Measurements from ENCODE around the gene CBLB. TPM values are rescaled to one million over a fixed set of nuclear protein-coding genes. Genes with fewer than 3 reads are reported as not detected.

Gene CBLB
- total and polyA plus RNA-seq, 2 donors (not counting 1 experiment from before 2014, with no cell fraction given): 26.9 to 28.5 TPM

- no peaks in the 10 kb centered on the region for H3K36me3 ChIP-seq (ENCODE audit: control insufficient read depth, insufficient read depth, low read length)
- H3K4me3 ChIP-seq (replicated peaks in 1 of 4; ENCODE audit: control extremely low read depth in 1 of 4, insufficient read depth in 1 of 4, low read depth in 3 of 4, low read length in 4 of 4): no peak overlapping the region
- H3K27ac ChIP-seq (ENCODE audit: insufficient read depth, low read length): no peak overlapping the region
- H3K4me1 ChIP-seq (ENCODE audit: control insufficient read depth, extremely low read depth, insufficient read depth, low read length): no peaks in the 10 kb centered on the region
- no peak for DNase-seq (ENCODE audit: low read depth in 2 of 2)
- no peak overlapping the region for H3K4me2 ChIP-seq (ENCODE audit: extremely low read depth, insufficient read depth, low read length)
- no peaks in the 10 kb centered on the region for H3K9me3 ChIP-seq (ENCODE audit: control insufficient read depth, insufficient read depth, low read depth, low read length)
- H3K9ac ChIP-seq (ENCODE audit: insufficient read depth, low read length): no peak overlapping the region
- H3K27me3 ChIP-seq (ENCODE audit: control insufficient read depth, insufficient read depth, low read length): no peaks in the 10 kb centered on the region
- H3K79me2 ChIP-seq (ENCODE audit: control insufficient read depth, insufficient read depth, low read length): no peaks in the 10 kb centered on the region
- H2AFZ ChIP-seq (ENCODE audit: low read length): no peak overlapping the region
- TF ChIP-seq EZH2 (IDR thresholded peaks at IDR 0.05; ENCODE audit: low read length, missing control alignments) (no peak), CTCF (conservative IDR thresholded peaks at IDR 0.05 in 1 of 2, IDR thresholded peaks at IDR 0.05 in 1 of 2; ENCODE audit: low read depth in 1 of 2, low read length in 2 of 2) (no peak)
- H4K20me1 ChIP-seq (ENCODE audit: control insufficient read depth, extremely low read depth, insufficient read depth, low read length): no peaks in the 10 kb centered on the region
Observed at GRCh38 chr3:105770410-105770809, 98.4 kb downstream of the CBLB start.

- no peak for DNase-seq (ENCODE audit: low read depth in 2 of 2)
- Histone ChIP-seq H3K79me2 (ENCODE audit: control insufficient read depth, insufficient read depth, low read length) (no peaks in the 10 kb centered on the region), H3K9me3 (ENCODE audit: control insufficient read depth, insufficient read depth, low read depth, low read length) (no peaks in the 10 kb centered on the region), H3K4me3 (replicated peaks in 1 of 4; ENCODE audit: control extremely low read depth in 1 of 4, insufficient read depth in 1 of 4, low read depth in 3 of 4, low read length in 4 of 4) (no peak overlapping the region), H3K27ac (ENCODE audit: insufficient read depth, low read length) (no peak overlapping the region), H2AFZ (ENCODE audit: low read length) (no peak overlapping the region), H3K27me3 (ENCODE audit: control insufficient read depth, insufficient read depth, low read length) (no peaks in the 10 kb centered on the region), H3K9ac (ENCODE audit: insufficient read depth, low read length) (no peak overlapping the region), H3K36me3 (ENCODE audit: control insufficient read depth, insufficient read depth, low read length) (no peaks in the 10 kb centered on the region), H4K20me1 (ENCODE audit: control insufficient read depth, extremely low read depth, insufficient read depth, low read length) (no peaks in the 10 kb centered on the region), H3K4me2 (ENCODE audit: extremely low read depth, insufficient read depth, low read length) (no peak overlapping the region), H3K4me1 (ENCODE audit: control insufficient read depth, extremely low read depth, insufficient read depth, low read length) (no peaks in the 10 kb centered on the region)
- TF ChIP-seq EZH2 (IDR thresholded peaks at IDR 0.05; ENCODE audit: low read length, missing control alignments) (no peak), CTCF (conservative IDR thresholded peaks at IDR 0.05 in 1 of 2, IDR thresholded peaks at IDR 0.05 in 1 of 2; ENCODE audit: low read depth in 1 of 2, low read length in 2 of 2) (no peak)
Observed at GRCh38 chr3:105767776-105768175, 101.0 kb downstream of the CBLB start.

- DNase-seq (ENCODE audit: low read depth in 2 of 2): no peak
- no peak overlapping the region for H3K4me2 ChIP-seq (ENCODE audit: extremely low read depth, insufficient read depth, low read length)
- no peaks in the 10 kb centered on the region for H3K27me3 ChIP-seq (ENCODE audit: control insufficient read depth, insufficient read depth, low read length)
- no peak for TF ChIP-seq CTCF (conservative IDR thresholded peaks at IDR 0.05 in 1 of 2, IDR thresholded peaks at IDR 0.05 in 1 of 2; ENCODE audit: low read depth in 1 of 2, low read length in 2 of 2)
- TF ChIP-seq EZH2 (IDR thresholded peaks at IDR 0.05; ENCODE audit: low read length, missing control alignments): no peak
- H3K27ac ChIP-seq (ENCODE audit: insufficient read depth, low read length): no peak overlapping the region
- no peaks in the 10 kb centered on the region for H3K79me2 ChIP-seq (ENCODE audit: control insufficient read depth, insufficient read depth, low read length)
- no peaks in the 10 kb centered on the region for H3K9me3 ChIP-seq (ENCODE audit: control insufficient read depth, insufficient read depth, low read depth, low read length)
- H3K4me1 ChIP-seq (ENCODE audit: control insufficient read depth, extremely low read depth, insufficient read depth, low read length): no peaks in the 10 kb centered on the region
- H3K36me3 ChIP-seq (ENCODE audit: control insufficient read depth, insufficient read depth, low read length): no peaks in the 10 kb centered on the region
- no peak overlapping the region for H2AFZ ChIP-seq (ENCODE audit: low read length)
- no peak overlapping the region for H3K9ac ChIP-seq (ENCODE audit: insufficient read depth, low read length)
- no peaks in the 10 kb centered on the region for H4K20me1 ChIP-seq (ENCODE audit: control insufficient read depth, extremely low read depth, insufficient read depth, low read length)
- no peak overlapping the region for H3K4me3 ChIP-seq (replicated peaks in 1 of 4; ENCODE audit: control extremely low read depth in 1 of 4, insufficient read depth in 1 of 4, low read depth in 3 of 4, low read length in 4 of 4)
Observed at GRCh38 chr3:105767216-105767615, 101.6 kb downstream of the CBLB start.
